Neural cell (in vitro differentiated cells): Measurements from ENCODE around the gene SMIM38. TPM values are rescaled to one million over a fixed set of nuclear protein-coding genes. Genes with fewer than 3 reads are reported as not detected.

ENCODE experiments used
- H2AFZ ChIP-seq: fragments of 200-600, 300-800 bp; sonication (generic), shearing (Covaris generic); 2 replicates; pipeline ENCODE4 v1.6.0; 2014; ENCODE audit warnings: low read depth, mild to moderate bottlenecking, antibody characterized with exemption, low read length, moderate library complexity
- H3F3A ChIP-seq: fragments of 200-600 bp; shearing (Covaris generic); 2 replicates; pipeline ENCODE4 v1.6.1; 2016; ENCODE audit warnings: mild to moderate bottlenecking, moderate library complexity, mixed read lengths, antibody characterized with exemption, low read length; ENCODE audit not compliant: insufficient read depth, poor library complexity, severe bottlenecking
- H3K27ac ChIP-seq: fragments of 200-600, 300-800 bp; sonication (generic), shearing (Covaris generic); 2 replicates; pipeline ENCODE4 v1.5.1; 2014; ENCODE audit warnings: mild to moderate bottlenecking, low read length, moderate library complexity
- H3K27me3 ChIP-seq: fragments of 300-800, 200-600 bp; sonication (generic), shearing (Covaris generic); 2 replicates; pipeline ENCODE4 v1.6.0; 2014; ENCODE audit warnings: mild to moderate bottlenecking, low read depth, low read length, moderate library complexity; ENCODE audit not compliant: insufficient read depth
- H3K36me3 ChIP-seq: fragments of 300-800, 200-600 bp; sonication (generic), shearing (Covaris generic); 2 replicates; pipeline ENCODE4 v1.5.1; 2014; ENCODE audit warnings: mild to moderate bottlenecking, antibody characterized with exemption, low read length, moderate library complexity; ENCODE audit not compliant: insufficient read depth
- H3K4me2 ChIP-seq: fragments of 300-800, 200-600 bp; sonication (generic), shearing (Covaris generic); 2 replicates; pipeline ENCODE4 v1.6.0; 2014; ENCODE audit warnings: mild to moderate bottlenecking, low read length
- H3K4me3 ChIP-seq: fragments of 300-800, 200-600 bp; sonication (generic), shearing (Covaris generic); 2 replicates; pipeline ENCODE4 v1.5.1; 2014; ENCODE audit warnings: mild to moderate bottlenecking, low read length, moderate library complexity
- H3K79me2 ChIP-seq: fragments of 200-600 bp; shearing (Covaris generic); replicated peaks from 2 replicates; pipeline ENCODE4 v1.6.0; 2014; ENCODE audit warnings: mild to moderate bottlenecking, low read length, moderate library complexity; ENCODE audit not compliant: insufficient read depth
- H3K9ac ChIP-seq: fragments of 300-800, 200-600 bp; sonication (generic), shearing (Covaris generic); 2 replicates; pipeline ENCODE4 v1.6.1; 2016; ENCODE audit warnings: mild to moderate bottlenecking, low read length, mixed read lengths
- H3K9me2 ChIP-seq: fragments of 200-600 bp; shearing (Covaris generic); 2 replicates; pipeline ENCODE4 v1.6.1; 2016; ENCODE audit warnings: mild to moderate bottlenecking, low read length, mixed read lengths; ENCODE audit not compliant: insufficient read depth
- H3K9me3 ChIP-seq: fragments of 200-600, 300-800 bp; sonication (generic), shearing (Covaris generic); 2 replicates; pipeline ENCODE4 v1.6.1; 2016; ENCODE audit warnings: mild to moderate bottlenecking, mixed run types, low read length, moderate library complexity, mixed read lengths
- H4K20me1 ChIP-seq: fragments of 200-600 bp; shearing (Covaris generic); 2 replicates; pipeline ENCODE4 v1.6.1; 2016; ENCODE audit warnings: mild to moderate bottlenecking, mixed run types; ENCODE audit not compliant: insufficient read depth
- CTCF ChIP-seq: fragments of 450-650 bp; IDR thresholded peaks from 2 replicates; pipeline ENCODE4 v1.5.1; 2014; ENCODE audit warnings: antibody characterized with exemption, mild to moderate bottlenecking, moderate library complexity; ENCODE audit not compliant: poor library complexity, severe bottlenecking
- EP300 ChIP-seq: fragments of 450-650 bp; conservative IDR thresholded peaks from 2 replicates; pipeline ENCODE4 v1.6.1; 2014; ENCODE audit warnings: antibody characterized with exemption, mild to moderate bottlenecking, moderate library complexity; ENCODE audit not compliant: poor library complexity, severe bottlenecking
- EZH2 ChIP-seq: fragments of 200-600, 300-800 bp; shearing (Covaris generic), sonication (generic); IDR thresholded peaks from 2 replicates; pipeline ENCODE4 v1.6.1; 2014; ENCODE audit warnings: antibody characterized with exemption, low read length, borderline replicate concordance, mild to moderate bottlenecking; ENCODE audit not compliant: insufficient read depth, poor library complexity, severe bottlenecking
- MXI1 ChIP-seq: fragments of 450-650 bp; conservative IDR thresholded peaks from 2 replicates; pipeline ENCODE4 v1.6.1; 2014; ENCODE audit warnings: antibody characterized with exemption, mild to moderate bottlenecking; ENCODE audit not compliant: poor library complexity, severe bottlenecking
- POLR2AphosphoS5 ChIP-seq: IDR thresholded peaks from 2 replicates; pipeline ENCODE4 v1.6.1; 2012
- RAD21 ChIP-seq: fragments of 450-650 bp; conservative IDR thresholded peaks from 2 replicates; pipeline ENCODE4 v1.6.1; 2014; ENCODE audit warnings: antibody characterized with exemption, mild to moderate bottlenecking, moderate library complexity
- REST ChIP-seq: IDR thresholded peaks from 2 replicates; pipeline ENCODE4 v1.6.1; 2012; ENCODE audit warnings: borderline replicate concordance
- SMC3 ChIP-seq: fragments of 450-650 bp; conservative IDR thresholded peaks from 2 replicates; pipeline ENCODE4 v1.6.1; 2014; ENCODE audit warnings: antibody characterized with exemption, mild to moderate bottlenecking, moderate library complexity; ENCODE audit not compliant: poor library complexity
- TAF1 ChIP-seq: IDR thresholded peaks from 2 replicates; pipeline ENCODE4 v1.6.1; 2012; ENCODE audit warnings: low read depth
- polyA plus RNA-seq: library from polyadenylated mRNA; depleted of rRNA; stranded (reverse); fragments of >200 nt; gene quantifications from 2 replicates; pipeline ENCODE4 v1.2.3, GENCODE V29; 2014

SMIM38 gene
- polyA plus RNA-seq, 1 donor from 2014 or later, result 1.9 TPM

DNA sequence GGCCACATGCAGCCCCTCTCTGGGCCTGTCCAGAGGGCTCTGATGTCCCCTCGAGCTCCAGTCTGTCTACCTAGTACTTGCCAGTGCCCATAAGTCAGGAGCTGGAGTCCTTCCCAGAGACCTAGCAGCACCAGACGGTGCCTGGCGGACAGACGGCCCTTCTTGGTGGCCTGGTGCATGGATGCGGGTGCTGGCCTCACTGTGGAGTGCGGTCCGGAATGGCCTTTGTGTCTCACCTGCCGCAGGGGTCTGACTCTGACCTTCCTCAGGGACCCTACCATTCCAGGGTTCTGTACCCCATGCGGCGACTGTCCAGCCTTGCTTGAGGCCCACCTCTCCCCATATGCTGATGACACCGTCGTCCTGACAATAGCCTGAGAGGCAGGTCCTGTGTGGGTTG lies 29.4 kb upstream of the SMIM38 start:
- H4K20me1 ChIP-seq, result no peaks in the 10 kb centered on the region
- H3K4me3 ChIP-seq, result no peak overlapping the region
- H3K4me2 ChIP-seq, result no peak overlapping the region
- H3K9me3 ChIP-seq, result peaks cover 4% of the 10 kb centered on the region
- TF ChIP-seq MXI1, result no peak
- no peak for TF ChIP-seq TAF1
- no peak overlapping the region for H2AFZ ChIP-seq
- H3F3A ChIP-seq, result no peaks in the 10 kb centered on the region
- H3K27me3 ChIP-seq, result no peaks in the 10 kb centered on the region
- no peaks in the 10 kb centered on the region for H3K36me3 ChIP-seq
- no peak overlapping the region for H3K27ac ChIP-seq
- no peak overlapping the region for H3K9ac ChIP-seq
- H3K9me2 ChIP-seq, result no peaks in the 10 kb centered on the region
- H3K79me2 ChIP-seq, result no peaks in the 10 kb centered on the region

DNA sequence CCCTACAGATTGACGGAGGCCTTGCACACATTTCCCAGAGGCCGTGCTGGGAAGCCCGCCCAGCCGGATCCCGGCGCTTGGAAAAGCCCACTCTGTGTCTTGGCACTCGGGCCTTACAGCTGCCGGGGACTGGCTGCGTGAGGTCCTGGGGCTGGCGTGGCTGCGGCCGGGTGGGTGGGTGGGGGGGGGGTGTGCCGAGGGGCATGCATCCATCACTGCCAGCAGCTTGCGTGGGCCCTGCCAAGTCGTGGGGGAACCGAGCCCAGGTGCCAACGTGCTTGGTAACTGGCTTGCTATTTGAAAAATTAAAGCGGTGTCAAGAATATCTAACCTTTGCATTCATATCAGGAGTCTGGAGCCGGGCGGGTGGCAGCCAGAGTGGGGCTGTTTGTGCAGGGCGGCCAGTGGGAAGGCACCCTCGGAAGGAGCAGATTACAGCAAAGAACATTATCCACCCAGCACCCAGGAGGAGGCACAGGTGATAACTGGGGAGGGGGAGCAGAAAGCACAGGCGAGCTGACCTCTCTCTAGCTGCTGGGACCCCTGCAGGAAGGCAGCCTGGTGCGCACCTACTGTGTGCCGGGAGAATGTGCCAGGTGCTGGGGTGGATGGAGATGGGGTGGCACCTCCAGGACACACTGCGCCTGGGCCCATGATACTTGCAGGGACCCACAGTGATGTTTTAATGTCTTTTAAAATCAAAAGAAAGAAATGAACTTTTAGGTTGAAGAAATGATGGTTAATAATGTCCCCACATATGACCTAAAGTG lies 28.5 kb upstream of the SMIM38 start:
- no peak overlapping the region for H3K4me2 ChIP-seq
- H2AFZ ChIP-seq, result no peak overlapping the region
- H3F3A ChIP-seq, result no peaks in the 10 kb centered on the region
- H3K27me3 ChIP-seq, result no peaks in the 10 kb centered on the region
- no peaks in the 10 kb centered on the region for H4K20me1 ChIP-seq
- no peaks in the 10 kb centered on the region for H3K79me2 ChIP-seq
- no peak overlapping the region for H3K27ac ChIP-seq
- TF ChIP-seq EZH2 (no peak), TAF1 (no peak), SMC3 (no peak), RAD21 (no peak), POLR2AphosphoS5 (no peak), CTCF (no peak), MXI1 (no peak), EP300 (no peak)
- no peak overlapping the region for H3K9ac ChIP-seq
- no peak overlapping the region for H3K4me3 ChIP-seq
- peaks cover 4% of the 10 kb centered on the region for H3K9me3 ChIP-seq
- no peaks in the 10 kb centered on the region for H3K36me3 ChIP-seq
- H3K9me2 ChIP-seq, result no peaks in the 10 kb centered on the region

- H3K4me2 ChIP-seq, result no peak overlapping the region
- peaks cover 4% of the 10 kb centered on the region for H3K9me3 ChIP-seq
- no peak overlapping the region for H3K27ac ChIP-seq
- H2AFZ ChIP-seq, result no peak overlapping the region
- no peaks in the 10 kb centered on the region for H3K27me3 ChIP-seq
- H4K20me1 ChIP-seq, result no peaks in the 10 kb centered on the region
- TF ChIP-seq REST (no peak), MXI1 (no peak), SMC3 (no peak), CTCF (no peak), EZH2 (no peak), RAD21 (no peak), TAF1 (no peak), POLR2AphosphoS5 (no peak), EP300 (no peak)
- H3K9me2 ChIP-seq, result no peaks in the 10 kb centered on the region
- H3K4me3 ChIP-seq, result no peak overlapping the region
- no peaks in the 10 kb centered on the region for H3F3A ChIP-seq
- no peaks in the 10 kb centered on the region for H3K79me2 ChIP-seq
- H3K9ac ChIP-seq, result no peak overlapping the region
- no peaks in the 10 kb centered on the region for H3K36me3 ChIP-seq
Observed at GRCh38 chr11:69127884-69128283, 27.9 kb upstream of the SMIM38 start.
